Tibial nerve (tissue), 4 donors: ENCODE measurements around the gene CAVIN2.

Experiments
- EP300 ChIP-seq, 2 donors: sonication (generic); formaldehyde crosslinking; IDR thresholded peaks; one replicate each; pipeline ENCODE4 v1.6.1; 2017; ENCODE audit warnings: antibody characterized with exemption in 2 of 2, mild to moderate bottlenecking in 1 of 2
- POLR2A ChIP-seq, 2 donors: fragments of 450-650 bp; IDR thresholded peaks; one replicate each; pipeline ENCODE4 v1.6.1; 2017; ENCODE audit warnings: antibody characterized with exemption in 2 of 2, mild to moderate bottlenecking in 2 of 2, moderate library complexity in 2 of 2
- TF ChIP-seq, protein P1 (sequence below), 5 experiments: fragments of 200-600 bp in 3 of 5; fragments of 450-650 bp in 2 of 5; sonication (generic) in 3 of 5; IDR thresholded peaks; one replicate each; pipeline ENCODE4 v1.5.1; 2016 to 2019; ENCODE audit warnings: antibody characterized with exemption in 5 of 5, mild to moderate bottlenecking in 3 of 5, moderate library complexity in 2 of 5

DNA sequence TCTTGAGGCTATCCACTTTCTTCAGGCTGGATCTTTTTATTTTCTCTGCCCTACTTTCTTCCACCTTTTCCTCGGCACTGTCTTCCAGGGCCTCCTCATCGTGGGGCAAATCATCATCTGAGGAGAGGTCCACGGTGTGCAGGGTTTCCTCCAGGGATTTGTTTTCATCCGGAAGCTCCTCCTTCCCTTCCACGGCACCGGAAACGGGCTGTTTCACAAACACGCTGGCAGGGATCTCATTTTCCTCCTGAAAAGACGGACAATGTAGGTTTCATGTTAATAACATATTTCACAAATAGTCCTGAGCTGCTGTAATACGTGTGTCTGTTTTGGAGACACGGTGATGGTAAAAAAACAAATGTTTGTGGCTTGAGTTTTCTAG lies 10.4 kb downstream of the CAVIN2 start:
- TF ChIP-seq, protein P1, sequence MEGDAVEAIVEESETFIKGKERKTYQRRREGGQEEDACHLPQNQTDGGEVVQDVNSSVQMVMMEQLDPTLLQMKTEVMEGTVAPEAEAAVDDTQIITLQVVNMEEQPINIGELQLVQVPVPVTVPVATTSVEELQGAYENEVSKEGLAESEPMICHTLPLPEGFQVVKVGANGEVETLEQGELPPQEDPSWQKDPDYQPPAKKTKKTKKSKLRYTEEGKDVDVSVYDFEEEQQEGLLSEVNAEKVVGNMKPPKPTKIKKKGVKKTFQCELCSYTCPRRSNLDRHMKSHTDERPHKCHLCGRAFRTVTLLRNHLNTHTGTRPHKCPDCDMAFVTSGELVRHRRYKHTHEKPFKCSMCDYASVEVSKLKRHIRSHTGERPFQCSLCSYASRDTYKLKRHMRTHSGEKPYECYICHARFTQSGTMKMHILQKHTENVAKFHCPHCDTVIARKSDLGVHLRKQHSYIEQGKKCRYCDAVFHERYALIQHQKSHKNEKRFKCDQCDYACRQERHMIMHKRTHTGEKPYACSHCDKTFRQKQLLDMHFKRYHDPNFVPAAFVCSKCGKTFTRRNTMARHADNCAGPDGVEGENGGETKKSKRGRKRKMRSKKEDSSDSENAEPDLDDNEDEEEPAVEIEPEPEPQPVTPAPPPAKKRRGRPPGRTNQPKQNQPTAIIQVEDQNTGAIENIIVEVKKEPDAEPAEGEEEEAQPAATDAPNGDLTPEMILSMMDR (IDR thresholded peaks at IDR 0.05), result no peak
- TF ChIP-seq POLR2A (IDR thresholded peaks at IDR 0.05) (no peak), EP300 (IDR thresholded peaks at IDR 0.05) (no peak)
